OCI-LY3 (cell line): Measurements from ENCODE around the gene NEK10.

ENCODE experiments used
- H2AFZ ChIP-seq: fragments of 200-600, 300-600 bp; shearing (Covaris generic); 2 replicates; pipeline ENCODE4 v1.6.0; 2014; ENCODE audit warnings: antibody characterized with exemption, low read depth, low read length
- H3K27ac ChIP-seq: fragments of 200-600, 300-600 bp; sonication (generic); 2 replicates; pipeline ENCODE4 v1.5.1; 2014; ENCODE audit warnings: mild to moderate bottlenecking, low read length, moderate library complexity, mixed read lengths
- H3K27me3 ChIP-seq: fragments of 200-600, 300-600 bp; sonication (generic); 2 replicates; pipeline ENCODE4 v1.6.1; 2014; ENCODE audit warnings: low read depth, low read length, mixed read lengths
- H3K36me3 ChIP-seq: fragments of 200-600, 300-600 bp; sonication (generic); replicated peaks from 2 replicates; pipeline ENCODE3; 2014; ENCODE audit warnings: low read depth, low read length, mixed read lengths
- H3K4me1 ChIP-seq: fragments of 300-600, 200-600 bp; sonication (generic); 2 replicates; pipeline ENCODE4 v1.6.1; 2014; ENCODE audit warnings: low read length, mixed read lengths
- H3K4me2 ChIP-seq: fragments of 200-600, 300-600 bp; sonication (generic); 2 replicates; pipeline ENCODE4 v1.6.1; 2014; ENCODE audit warnings: low read length, mixed read lengths
- H3K4me3 ChIP-seq: fragments of 300-600, 200-600 bp; sonication (generic); 2 replicates; pipeline ENCODE4 v1.5.1; 2014; ENCODE audit warnings: antibody characterized with exemption, mild to moderate bottlenecking, low read length, moderate library complexity
- H3K79me2 ChIP-seq: fragments of 300-600, 200-600 bp; shearing (Covaris generic); 2 replicates; pipeline ENCODE4 v1.6.1; 2014; ENCODE audit warnings: mild to moderate bottlenecking, low read length, mixed read lengths
- H3K9ac ChIP-seq: fragments of 300-600, 200-600 bp; shearing (Covaris generic); 2 replicates; pipeline ENCODE4 v1.6.0; 2014; ENCODE audit warnings: mild to moderate bottlenecking, low read length, moderate library complexity
- H3K9me3 ChIP-seq: fragments of 200-600, 300-600 bp; shearing (Covaris generic); 2 replicates; pipeline ENCODE4 v1.6.1; 2014; ENCODE audit warnings: low read length, mixed read lengths; ENCODE audit not compliant: insufficient read depth
- H4K20me1 ChIP-seq: fragments of 200-600, 300-600 bp; sonication (generic); 2 replicates; pipeline ENCODE4 v1.6.1; 2016; ENCODE audit warnings: low read length, mixed read lengths; ENCODE audit not compliant: insufficient read depth
- CTCF ChIP-seq: fragments of 200-600, 300-600 bp; sonication (generic); IDR thresholded peaks from 2 replicates; pipeline ENCODE4 v1.5.1; 2014; ENCODE audit warnings: antibody characterized with exemption, low read length, low read depth
- EZH2phosphoT487 ChIP-seq: fragments of 200-600 bp; shearing (Covaris generic); IDR thresholded peaks from 2 replicates; pipeline ENCODE4 v1.6.1; 2018; ENCODE audit warnings: antibody characterized with exemption, mixed run types, low read depth

NEK10 gene

GRCh38 chr3:27323087-27323570, 46.1 kb downstream of the NEK10 start:
- no peaks in the 10 kb centered on the region for H4K20me1 ChIP-seq
- H3K27ac ChIP-seq = no peak overlapping the region
- H3K9ac ChIP-seq = no peak overlapping the region
- H2AFZ ChIP-seq = no peak overlapping the region
- no peaks in the 10 kb centered on the region for H3K27me3 ChIP-seq
- no peak overlapping the region for H3K4me2 ChIP-seq
- TF ChIP-seq EZH2phosphoT487 (no peak), CTCF (no peak)
- H3K4me1 ChIP-seq = no peaks in the 10 kb centered on the region
- no peak overlapping the region for H3K4me3 ChIP-seq
- no peaks in the 10 kb centered on the region for H3K36me3 ChIP-seq
- H3K79me2 ChIP-seq = no peaks in the 10 kb centered on the region
- no peaks in the 10 kb centered on the region for H3K9me3 ChIP-seq

GRCh38 chr3:27322634-27323033, 46.5 kb downstream of the NEK10 start:
- Histone ChIP-seq H2AFZ (no peak overlapping the region), H3K4me1 (no peaks in the 10 kb centered on the region), H3K9me3 (no peaks in the 10 kb centered on the region), H3K4me3 (no peak overlapping the region), H3K4me2 (no peak overlapping the region), H3K27me3 (no peaks in the 10 kb centered on the region), H3K36me3 (no peaks in the 10 kb centered on the region), H4K20me1 (no peaks in the 10 kb centered on the region), H3K27ac (no peak overlapping the region), H3K79me2 (no peaks in the 10 kb centered on the region), H3K9ac (no peak overlapping the region)
- TF ChIP-seq EZH2phosphoT487 = no peak

GRCh38 chr3:27319847-27320526, 49.2 kb downstream of the NEK10 start:
- Histone ChIP-seq H3K9me3 (no peaks in the 10 kb centered on the region), H4K20me1 (no peaks in the 10 kb centered on the region), H3K27me3 (no peaks in the 10 kb centered on the region), H2AFZ (no peak overlapping the region), H3K9ac (no peak overlapping the region), H3K36me3 (no peaks in the 10 kb centered on the region), H3K27ac (no peak overlapping the region), H3K4me3 (no peak overlapping the region), H3K4me2 (no peak overlapping the region), H3K4me1 (no peaks in the 10 kb centered on the region), H3K79me2 (no peaks in the 10 kb centered on the region)
- no peak for TF ChIP-seq CTCF
- no peak for TF ChIP-seq EZH2phosphoT487

- TF ChIP-seq CTCF (no peak), EZH2phosphoT487 (no peak)
- Histone ChIP-seq H2AFZ (no peak overlapping the region), H3K9ac (no peak overlapping the region), H3K27ac (no peak overlapping the region), H3K9me3 (no peaks in the 10 kb centered on the region), H3K4me1 (no peaks in the 10 kb centered on the region), H3K79me2 (no peaks in the 10 kb centered on the region), H3K4me3 (no peak overlapping the region), H3K4me2 (no peak overlapping the region), H3K36me3 (no peaks in the 10 kb centered on the region), H4K20me1 (no peaks in the 10 kb centered on the region), H3K27me3 (no peaks in the 10 kb centered on the region)
Measured at GRCh38 chr3:27319304-27319703, 49.9 kb downstream of the NEK10 start.
